CD14-positive monocyte (primary cell): Measurements from ENCODE around the gene BYSL. TPM values are rescaled to one million over a fixed set of nuclear protein-coding genes. Genes with fewer than 3 reads are reported as not detected.

Experiments
- DNase-seq, 3 donors: peaks; one replicate each; pipeline ENCODE4 v3.0.0-alpha.2; 2011 to 2022
- H2AFZ ChIP-seq: 2 replicates; pipeline ENCODE4 v1.6.0; 2012; ENCODE audit warnings: mild to moderate bottlenecking, low read depth, low read length, inconsistent platforms; ENCODE audit not compliant: insufficient read depth, poor library complexity, severe bottlenecking
- H3K27ac ChIP-seq, 2 donors: 1 replicate in 1 of 2; 2 replicates in 1 of 2; pipeline ENCODE4 v1.5.1; 2012 to 2013; ENCODE audit warnings: low read length in 2 of 2, control low read depth in 1 of 2, inconsistent platforms in 1 of 2, low read depth in 1 of 2, mild to moderate bottlenecking in 1 of 2
- H3K27me3 ChIP-seq, 2 donors: one replicate each; pipeline versions ENCODE4 v1.6.0 to v1.6.1; 2011 to 2013; ENCODE audit warnings: low read length in 2 of 2; ENCODE audit not compliant: control insufficient read depth in 2 of 2, insufficient read depth in 2 of 2
- H3K36me3 ChIP-seq, 2 donors: replicated peaks in 1 of 2; 1 replicate in 1 of 2; 2 replicates in 1 of 2; pipeline versions ENCODE4 v1.5.1 to v1.6.1; 2012 to 2013; ENCODE audit warnings: low read length in 2 of 2, control low read depth in 1 of 2, inconsistent platforms in 1 of 2, mild to moderate bottlenecking in 1 of 2; ENCODE audit not compliant: insufficient read depth in 2 of 2, control insufficient read depth in 1 of 2
- H3K4me1 ChIP-seq, 2 donors: 1 replicate in 1 of 2; 2 replicates in 1 of 2; pipeline versions ENCODE4 v1.5.1 to v1.6.1; 2012 to 2013; ENCODE audit warnings: low read length in 2 of 2, control low read depth in 1 of 2, inconsistent platforms in 1 of 2, mild to moderate bottlenecking in 1 of 2, moderate library complexity in 1 of 2; ENCODE audit not compliant: insufficient read depth in 2 of 2, control insufficient read depth in 1 of 2
- H3K4me2 ChIP-seq: replicated peaks from 2 replicates; pipeline ENCODE3; 2012; ENCODE audit warnings: low read length, moderate library complexity, mild to moderate bottlenecking; ENCODE audit not compliant: poor library complexity, severe bottlenecking; ENCODE audit errors: extremely low read depth
- H3K4me3 ChIP-seq, 3 experiments: fragments of 200-600 bp in 1 of 3; sonication (generic) in 1 of 3; replicated peaks in 1 of 3; 1 replicate in 2 of 3; 2 replicates in 1 of 3; pipeline ENCODE4 v1.5.1; 2011 to 2013; ENCODE audit warnings: low read length in 3 of 3, mild to moderate bottlenecking in 3 of 3, control low read depth in 2 of 3, low read depth in 2 of 3, inconsistent platforms in 1 of 3, moderate library complexity in 1 of 3
- H3K79me2 ChIP-seq: 2 replicates; pipeline ENCODE4 v1.6.0; 2012; ENCODE audit warnings: mild to moderate bottlenecking, control low read depth, inconsistent platforms, low read length, moderate library complexity; ENCODE audit not compliant: insufficient read depth
- H3K9ac ChIP-seq: 2 replicates; pipeline ENCODE4 v1.6.0; 2017; ENCODE audit warnings: low read length, mild to moderate bottlenecking; ENCODE audit not compliant: insufficient read depth, poor library complexity, severe bottlenecking
- H3K9me3 ChIP-seq, 2 donors: replicated peaks in 1 of 2; 1 replicate in 1 of 2; 2 replicates in 1 of 2; pipeline versions ENCODE4 v1.5.1 to v1.6.1; 2012 to 2013; ENCODE audit warnings: low read length in 2 of 2, control low read depth in 1 of 2; ENCODE audit not compliant: control insufficient read depth in 1 of 2, insufficient read depth in 1 of 2
- H4K20me1 ChIP-seq: 2 replicates; pipeline ENCODE4 v1.6.0; 2012; ENCODE audit warnings: mild to moderate bottlenecking, low read length, control low read depth, moderate library complexity; ENCODE audit not compliant: insufficient read depth
- H3K27ac Mint-ChIP-seq, 7 donors: one replicate each; pipeline ENCODE4 v1.8.0; 2020; ENCODE audit warnings: mild to moderate bottlenecking in 7 of 7, mixed read lengths in 7 of 7, moderate library complexity in 6 of 7, inconsistent platforms in 2 of 7
- H3K27me3 Mint-ChIP-seq, 3 donors: one replicate each; pipeline ENCODE4 v1.8.0; 2021 to 2022; ENCODE audit warnings: low read depth in 3 of 3, mild to moderate bottlenecking in 3 of 3, mixed read lengths in 3 of 3, moderate library complexity in 3 of 3, inconsistent platforms in 1 of 3
- H3K36me3 Mint-ChIP-seq, 2 donors: one replicate each; pipeline ENCODE4 v1.8.0; 2020; ENCODE audit warnings: mixed read lengths in 2 of 2, inconsistent platforms in 1 of 2, mild to moderate bottlenecking in 1 of 2
- H3K4me1 Mint-ChIP-seq: one replicate; pipeline ENCODE4 v1.8.0; 2020; ENCODE audit warnings: mild to moderate bottlenecking, mixed read lengths
- H3K4me3 Mint-ChIP-seq, 2 donors: one replicate each; pipeline ENCODE4 v1.8.0; 2020; ENCODE audit warnings: mild to moderate bottlenecking in 2 of 2, mixed read lengths in 2 of 2, moderate library complexity in 1 of 2
- H3K9me3 Mint-ChIP-seq, 7 donors: one replicate each; pipeline ENCODE4 v1.8.0; 2020 to 2022; ENCODE audit warnings: mixed read lengths in 7 of 7, mild to moderate bottlenecking in 6 of 7, moderate library complexity in 6 of 7, inconsistent platforms in 2 of 7
- WGBS: methylation state at CpG from one replicate; pipeline ENCODE4 v1.1.5; 2013; ENCODE audit warnings: missing lambda C conversion rate; ENCODE audit not compliant: insufficient coverage; 5-methylcytosine and 5-hydroxymethylcytosine counted together
- intact Hi-C, 2 donors: fragments of 100-400 bp; cut with micrococcal nuclease; formaldehyde crosslinking; loops; one replicate each; pipeline versions ENCODE4 v1.15.0 to v1.15.1; 2023
- polyA plus RNA-seq, 3 donors: library from polyadenylated mRNA; depleted of rRNA in 1 of 3; unstranded in 2 of 3; stranded (reverse) in 1 of 3; fragments of 300-500 nt in 2 of 3; fragments of >200 nt in 1 of 3; fragmentation: Illumina TruSeq in 2 of 3; gene quantifications; 1 replicate in 2 of 3; 2 replicates in 1 of 3; pipeline ENCODE4 v1.2.3, GENCODE V29; 2012 to 2021
- TF ChIP-seq, protein P1 (sequence below): fragments of 200-600 bp; IDR thresholded peaks from one replicate; pipeline ENCODE4 v1.8.0; 2022; ENCODE audit warnings: antibody characterized with exemption, mild to moderate bottlenecking

Gene BYSL
- polyA plus RNA-seq, 3 donors, result 2.7 to 4.2 (median 3.9) TPM

DNA sequence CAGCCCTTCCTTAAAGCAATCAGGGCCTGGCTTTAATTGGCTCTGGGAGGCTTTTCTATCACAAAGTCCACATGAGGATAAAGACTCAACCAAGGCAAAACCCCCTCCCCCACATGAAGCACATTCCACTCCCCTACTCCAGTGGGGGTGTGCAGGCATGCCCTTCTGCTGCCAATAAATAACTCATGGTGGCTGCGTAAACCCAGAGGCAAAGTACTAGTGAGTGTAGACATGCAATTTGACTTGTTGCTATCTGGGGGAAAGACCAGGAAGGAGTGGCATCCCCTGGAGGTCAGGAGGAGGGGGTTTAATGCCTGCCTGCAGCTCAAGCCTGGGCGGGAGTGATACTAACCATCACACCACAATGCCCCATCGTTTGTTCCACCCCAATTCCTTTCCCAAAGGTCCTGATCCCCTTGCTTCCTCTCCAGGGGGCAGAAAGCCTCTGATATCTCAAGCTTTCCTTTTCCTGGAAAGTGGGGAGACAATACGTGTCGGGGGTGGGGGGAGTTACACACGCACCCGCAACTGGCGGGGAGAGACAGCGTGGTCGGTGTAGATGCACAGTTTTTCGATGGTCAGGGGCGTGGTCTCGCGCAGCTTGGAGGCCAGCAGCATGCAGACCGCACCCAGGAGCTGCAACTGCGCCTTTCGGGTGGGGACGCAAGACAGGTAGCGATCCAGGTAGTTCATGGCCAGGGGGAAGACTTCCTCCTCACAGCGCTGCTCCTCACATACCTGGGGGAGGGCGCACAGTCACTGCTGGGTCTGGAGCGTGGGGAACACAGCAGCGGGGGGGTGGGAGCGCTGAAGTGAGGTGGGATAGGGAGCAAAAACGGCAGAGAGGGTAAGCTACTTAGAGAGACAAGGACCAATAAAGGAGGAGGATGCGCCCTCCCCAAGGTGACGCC lies 18.8 kb downstream of the BYSL start:
- peak overlapping the region; percentile 77 for H3K9ac ChIP-seq
- Mint-ChIP-seq H3K36me3 (peaks cover 22 to 44% of the 10 kb centered on the region in 2 donors), H3K27me3 (peaks cover 0 to 2% (median 0%) of the 10 kb centered on the region in 3 donors), H3K9me3 (no peaks in the 10 kb centered on the region), H3K4me1 (peaks cover 70% of the 10 kb centered on the region), H3K27ac (peak overlapping the region; percentile 90 to 99 (median 98)), H3K4me3 (peak overlapping the region; percentile 95 to 97)
- H3K36me3 ChIP-seq, result peaks cover 23 to 24% of the 10 kb centered on the region in 2 donors
- peaks cover 61% of the 10 kb centered on the region for H4K20me1 ChIP-seq
- no peaks in the 10 kb centered on the region for H3K9me3 ChIP-seq
- peak overlapping the region; percentile 84 to 97 (median 84) for H3K4me3 ChIP-seq
- peak overlapping the region; percentile 98 for H3K4me2 ChIP-seq
- H2AFZ ChIP-seq, result peak overlapping the region; percentile 71
- TF ChIP-seq, protein P1, sequence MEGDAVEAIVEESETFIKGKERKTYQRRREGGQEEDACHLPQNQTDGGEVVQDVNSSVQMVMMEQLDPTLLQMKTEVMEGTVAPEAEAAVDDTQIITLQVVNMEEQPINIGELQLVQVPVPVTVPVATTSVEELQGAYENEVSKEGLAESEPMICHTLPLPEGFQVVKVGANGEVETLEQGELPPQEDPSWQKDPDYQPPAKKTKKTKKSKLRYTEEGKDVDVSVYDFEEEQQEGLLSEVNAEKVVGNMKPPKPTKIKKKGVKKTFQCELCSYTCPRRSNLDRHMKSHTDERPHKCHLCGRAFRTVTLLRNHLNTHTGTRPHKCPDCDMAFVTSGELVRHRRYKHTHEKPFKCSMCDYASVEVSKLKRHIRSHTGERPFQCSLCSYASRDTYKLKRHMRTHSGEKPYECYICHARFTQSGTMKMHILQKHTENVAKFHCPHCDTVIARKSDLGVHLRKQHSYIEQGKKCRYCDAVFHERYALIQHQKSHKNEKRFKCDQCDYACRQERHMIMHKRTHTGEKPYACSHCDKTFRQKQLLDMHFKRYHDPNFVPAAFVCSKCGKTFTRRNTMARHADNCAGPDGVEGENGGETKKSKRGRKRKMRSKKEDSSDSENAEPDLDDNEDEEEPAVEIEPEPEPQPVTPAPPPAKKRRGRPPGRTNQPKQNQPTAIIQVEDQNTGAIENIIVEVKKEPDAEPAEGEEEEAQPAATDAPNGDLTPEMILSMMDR, result no peak
- H3K4me1 ChIP-seq, result peaks cover 72 to 87% of the 10 kb centered on the region in 2 donors
- 5% methylated on average over 13 of the region's 27 CpGs for WGBS
- intact Hi-C loops, result loop anchor here (2.0 to 5.0 kb wide), 6 partner anchors 19 to 107 kb away; partner anchors contain the start of genes BYSL (in 1 of the 2) and MED20 (in 1 of the 2)
- peaks cover 80% of the 10 kb centered on the region for H3K79me2 ChIP-seq
- H3K27ac ChIP-seq, result peak overlapping the region; percentile 80 to 81
- DNase-seq, result peak in 1 of 3 donors; percentile 12
- H3K27me3 ChIP-seq, result no peaks in the 10 kb centered on the region

DNA sequence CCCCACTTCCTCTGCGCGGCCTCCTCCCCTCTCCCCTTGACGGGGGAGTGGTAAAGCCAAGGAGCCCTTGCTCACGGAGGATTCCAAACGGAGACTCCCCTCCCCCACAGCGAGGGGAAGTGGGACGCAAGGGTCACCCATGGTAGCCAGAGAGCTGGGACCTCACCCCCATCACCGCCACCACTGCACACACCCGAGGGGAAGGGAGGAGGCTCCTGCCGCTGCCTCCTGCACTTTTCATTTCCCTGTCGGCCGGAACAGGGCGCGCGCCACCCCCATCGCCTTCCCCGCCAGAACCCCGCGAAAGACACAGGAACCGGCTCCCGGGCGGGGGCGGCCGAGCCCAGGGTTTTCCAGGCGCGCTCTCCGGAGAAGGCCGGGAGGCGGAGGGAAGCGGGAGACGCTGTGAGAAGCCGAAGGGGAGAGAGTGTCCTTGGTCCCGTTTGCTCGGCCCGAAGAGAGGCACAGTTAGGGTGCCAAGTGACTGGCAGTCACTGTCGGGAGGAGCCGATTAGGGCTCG lies 19.5 kb downstream of the BYSL start:
- 0% methylated on average over 23 of the region's 38 CpGs for WGBS
- DNase-seq, result peak; percentile 20 to 44 (median 23)
- H3K27me3 ChIP-seq, result no peaks in the 10 kb centered on the region
- peaks cover 54% of the 10 kb centered on the region for H4K20me1 ChIP-seq
- H3K9me3 Mint-ChIP-seq, result no peaks in the 10 kb centered on the region
- peak overlapping the region; percentile 77 for H3K9ac ChIP-seq
- intact Hi-C loops, result loop anchor here in 1 of 2 donors (2.0 kb wide), 1 partner anchor 20 kb away; the partner anchor contains the start of genes BYSL and MED20
- no peaks in the 10 kb centered on the region for H3K9me3 ChIP-seq
- H3K27ac Mint-ChIP-seq, result peak overlapping the region; percentile 90 to 99 (median 98)
- peak overlapping the region; percentile 71 for H2AFZ ChIP-seq
- peak overlapping the region; percentile 98 for H3K4me2 ChIP-seq
- H3K4me3 Mint-ChIP-seq, result peak overlapping the region; percentile 95 to 97
- peaks cover 69 to 80% of the 10 kb centered on the region in 2 donors for H3K4me1 ChIP-seq
- H3K4me3 ChIP-seq, result peak overlapping the region; percentile 84 to 97 (median 84)
- H3K27me3 Mint-ChIP-seq, result peaks cover 0 to 2% (median 0%) of the 10 kb centered on the region in 3 donors
- peaks cover 17 to 37% of the 10 kb centered on the region in 2 donors for H3K36me3 Mint-ChIP-seq
- peak overlapping the region; percentile 80 to 81 for H3K27ac ChIP-seq
- TF ChIP-seq, protein P1, result no peak
- peaks cover 72% of the 10 kb centered on the region for H3K79me2 ChIP-seq
- peaks cover 67% of the 10 kb centered on the region for H3K4me1 Mint-ChIP-seq
- peaks cover 15 to 16% of the 10 kb centered on the region in 2 donors for H3K36me3 ChIP-seq
